DMS53 (cell line): ENCODE measurements around the gene MAP4.

Source experiments
- DNase-seq: peaks from one replicate; lab custom pipeline; 2025; lab: John Stamatoyannopoulos, UW

The MAP4 gene

GRCh38 chr3:47961815-47962606 is 54.2 kb downstream of the MAP4 start:
- DNase-seq, result no peak

- no peak for DNase-seq
Measured at GRCh38 chr3:47961036-47961435, 55.2 kb downstream of the MAP4 start.

GRCh38 chr3:47956521-47956920 is 59.7 kb downstream of the MAP4 start:
- DNase-seq, result no peak

- DNase-seq, result no peak
Measured at GRCh38 chr3:47954567-47954966, 61.6 kb downstream of the MAP4 start.

- DNase-seq, result no peak
Measured at GRCh38 chr3:47950453-47951169, 65.6 kb downstream of the MAP4 start.

- DNase-seq, result no peak
Measured at GRCh38 chr3:47949979-47950378, 66.2 kb downstream of the MAP4 start.

- DNase-seq, result no peak
Measured at GRCh38 chr3:47940232-47940631, 76.0 kb downstream of the MAP4 start.

- DNase-seq, result no peak
Measured at GRCh38 chr3:47932421-47932820, 83.8 kb downstream of the MAP4 start.

- DNase-seq, result no peak
Measured at GRCh38 chr3:47930979-47931378, 85.2 kb downstream of the MAP4 start.

- DNase-seq, result no peak
Measured at GRCh38 chr3:47916696-47917095, 99.5 kb downstream of the MAP4 start.

- DNase-seq, result no peak
Measured at GRCh38 chr3:47916201-47916600, 100.0 kb downstream of the MAP4 start.

- no peak for DNase-seq
Measured at GRCh38 chr3:47912006-47912504, 104.2 kb downstream of the MAP4 start.

GRCh38 chr3:47910777-47911440 is 105.3 kb downstream of the MAP4 start:
- peak; percentile 53 for DNase-seq

GRCh38 chr3:47910233-47910632 is 106.0 kb downstream of the MAP4 start:
- DNase-seq, result no peak

- DNase-seq, result no peak
Measured at GRCh38 chr3:47909607-47910006, 106.6 kb downstream of the MAP4 start.

- DNase-seq, result no peak
Measured at GRCh38 chr3:47908744-47909143, 107.5 kb downstream of the MAP4 start.

- no peak for DNase-seq
Measured at GRCh38 chr3:47907784-47908183, 108.4 kb downstream of the MAP4 start.

- DNase-seq, result no peak
Measured at GRCh38 chr3:47902746-47903145, 113.5 kb downstream of the MAP4 start.

- DNase-seq, result no peak
Measured at GRCh38 chr3:47901280-47901833, 114.9 kb downstream of the MAP4 start.

GRCh38 chr3:47899495-47900108 is 116.6 kb downstream of the MAP4 start:
- DNase-seq, result no peak

GRCh38 chr3:47897954-47898353 is 118.3 kb downstream of the MAP4 start:
- DNase-seq, result no peak

- DNase-seq, result no peak
Measured at GRCh38 chr3:47896736-47897135, 119.5 kb downstream of the MAP4 start.
